K562 (cell line): Measurements from ENCODE around the gene OPCML. TPM values are rescaled to one million over a fixed set of nuclear protein-coding genes. Genes with fewer than 3 reads are reported as not detected.

Source experiments
- ELF4 ChIP-seq: fragments of 450-650 bp; formaldehyde crosslinking; IDR thresholded peaks from 2 replicates; pipeline ENCODE4 v1.4.0; 2022; ENCODE audit warnings: missing genetic modification characterization
- LCOR ChIP-seq: sonication (generic); formaldehyde crosslinking; IDR thresholded peaks from 2 replicates; pipeline ENCODE4 v1.8.0; 2022; ENCODE audit warnings: mild to moderate bottlenecking, missing genetic modification reagents
- MCM3 ChIP-seq: fragments of 450-650 bp; IDR thresholded peaks from 2 replicates; pipeline ENCODE4 v1.6.1; 2016
- NR4A1 ChIP-seq, 2 experiments: fragments of 250-450 bp in 1 of 2; fragments of 450-650 bp in 1 of 2; sonication (Bioruptor Pico) in 1 of 2; IDR thresholded peaks; 2 replicates each; pipeline versions ENCODE4 v1.4.0 to v1.6.1; 2016 to 2020; ENCODE audit warnings: mild to moderate bottlenecking in 2 of 2, missing compliant biosample characterization in 1 of 2, missing genetic modification characterization in 1 of 2, moderate library complexity in 1 of 2
- TEAD1 ChIP-seq, 2 experiments: fragments of 450-650 bp in 1 of 2; sonication (generic) in 1 of 2; formaldehyde crosslinking; IDR thresholded peaks; 2 replicates each; pipeline versions ENCODE4 v1.4.0 to v1.8.0; 2020 to 2022; ENCODE audit warnings: mild to moderate bottlenecking in 2 of 2, missing genetic modification reagents in 1 of 2
- YBX1 ChIP-seq: fragments of 450-650 bp; IDR thresholded peaks from 2 replicates; pipeline ENCODE4 v1.7.1; 2016; ENCODE audit warnings: mild to moderate bottlenecking
- polyA plus RNA-seq, 8 experiments: library from polyadenylated mRNA; depleted of rRNA in 4 of 8; stranded (reverse) in 5 of 8; unstranded in 3 of 8; fragments of >200 nt; fragmentation: Nextera tagmentation in 2 of 8; fragmentation: Illumina TruSeq in 1 of 8; extraction: Ambion mirVana in 2 of 8; extraction: Trizol in 1 of 8; gene quantifications; 2 replicates each; pipeline versions ENCODE4 v1.2.1 to v1.2.3, GENCODE V29; 2011 to 2014; ENCODE audit warnings: inconsistent platforms in 1 of 8, missing spikeins in 1 of 8
- total RNA-seq, 7 experiments: library from RNA; depleted of rRNA in 6 of 7; stranded (reverse); fragments of >200 nt in 6 of 7; fragmentation: Illumina TruSeq in 2 of 7; extraction: Trizol in 2 of 7; gene quantifications; 2 replicates each; pipeline versions ENCODE4 v1.2.1 to v1.2.3, GENCODE V29; 2011 to 2021; ENCODE audit warnings: low replicate concordance in 1 of 7
- TF ChIP-seq, protein P1 (sequence below): sonication (generic); formaldehyde crosslinking; IDR thresholded peaks from 2 replicates; pipeline ENCODE4 v1.8.1; 2023; ENCODE audit warnings: missing genetic modification reagents, mild to moderate bottlenecking, borderline replicate concordance
- TF ChIP-seq, protein P2 (sequence below): sonication (generic); formaldehyde crosslinking; IDR thresholded peaks from 2 replicates; pipeline ENCODE4 v1.8.1; 2023; ENCODE audit warnings: mild to moderate bottlenecking, missing genetic modification reagents
- TF ChIP-seq, protein P3 (sequence below), 2 experiments: fragments of 450-650 bp; IDR thresholded peaks; 2 replicates each; pipeline ENCODE4 v1.6.1; 2016; ENCODE audit warnings: mild to moderate bottlenecking in 2 of 2, borderline replicate concordance in 1 of 2, low read depth in 1 of 2, moderate library complexity in 1 of 2

The OPCML gene
- total and polyA plus RNA-seq, 9 of the 15 experiments (the other 6 are each of a cell fraction or from before 2014, with no cell fraction given), result not detected

DNA sequence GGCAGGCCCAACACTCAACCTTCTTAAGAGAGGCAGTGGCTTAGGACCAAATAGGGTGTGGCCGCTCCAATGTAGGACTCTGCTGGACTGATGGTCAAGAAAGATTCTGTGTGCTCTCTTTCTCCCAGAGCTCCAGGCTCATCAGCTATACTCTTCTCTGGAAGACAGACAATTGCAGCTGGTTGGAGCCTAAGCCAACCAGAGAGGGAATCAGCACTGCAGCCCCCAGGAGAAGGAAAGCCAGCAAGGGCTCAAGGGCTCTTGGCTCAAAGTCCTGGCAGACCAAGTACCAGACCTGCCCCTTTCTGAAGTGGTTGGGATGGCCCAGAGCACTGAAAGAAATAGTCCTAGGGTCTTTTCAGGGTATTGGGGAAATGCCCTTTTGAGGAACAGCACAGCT, 1084.5 kb downstream of the OPCML start (continued):
- TF ChIP-seq, protein P1, sequence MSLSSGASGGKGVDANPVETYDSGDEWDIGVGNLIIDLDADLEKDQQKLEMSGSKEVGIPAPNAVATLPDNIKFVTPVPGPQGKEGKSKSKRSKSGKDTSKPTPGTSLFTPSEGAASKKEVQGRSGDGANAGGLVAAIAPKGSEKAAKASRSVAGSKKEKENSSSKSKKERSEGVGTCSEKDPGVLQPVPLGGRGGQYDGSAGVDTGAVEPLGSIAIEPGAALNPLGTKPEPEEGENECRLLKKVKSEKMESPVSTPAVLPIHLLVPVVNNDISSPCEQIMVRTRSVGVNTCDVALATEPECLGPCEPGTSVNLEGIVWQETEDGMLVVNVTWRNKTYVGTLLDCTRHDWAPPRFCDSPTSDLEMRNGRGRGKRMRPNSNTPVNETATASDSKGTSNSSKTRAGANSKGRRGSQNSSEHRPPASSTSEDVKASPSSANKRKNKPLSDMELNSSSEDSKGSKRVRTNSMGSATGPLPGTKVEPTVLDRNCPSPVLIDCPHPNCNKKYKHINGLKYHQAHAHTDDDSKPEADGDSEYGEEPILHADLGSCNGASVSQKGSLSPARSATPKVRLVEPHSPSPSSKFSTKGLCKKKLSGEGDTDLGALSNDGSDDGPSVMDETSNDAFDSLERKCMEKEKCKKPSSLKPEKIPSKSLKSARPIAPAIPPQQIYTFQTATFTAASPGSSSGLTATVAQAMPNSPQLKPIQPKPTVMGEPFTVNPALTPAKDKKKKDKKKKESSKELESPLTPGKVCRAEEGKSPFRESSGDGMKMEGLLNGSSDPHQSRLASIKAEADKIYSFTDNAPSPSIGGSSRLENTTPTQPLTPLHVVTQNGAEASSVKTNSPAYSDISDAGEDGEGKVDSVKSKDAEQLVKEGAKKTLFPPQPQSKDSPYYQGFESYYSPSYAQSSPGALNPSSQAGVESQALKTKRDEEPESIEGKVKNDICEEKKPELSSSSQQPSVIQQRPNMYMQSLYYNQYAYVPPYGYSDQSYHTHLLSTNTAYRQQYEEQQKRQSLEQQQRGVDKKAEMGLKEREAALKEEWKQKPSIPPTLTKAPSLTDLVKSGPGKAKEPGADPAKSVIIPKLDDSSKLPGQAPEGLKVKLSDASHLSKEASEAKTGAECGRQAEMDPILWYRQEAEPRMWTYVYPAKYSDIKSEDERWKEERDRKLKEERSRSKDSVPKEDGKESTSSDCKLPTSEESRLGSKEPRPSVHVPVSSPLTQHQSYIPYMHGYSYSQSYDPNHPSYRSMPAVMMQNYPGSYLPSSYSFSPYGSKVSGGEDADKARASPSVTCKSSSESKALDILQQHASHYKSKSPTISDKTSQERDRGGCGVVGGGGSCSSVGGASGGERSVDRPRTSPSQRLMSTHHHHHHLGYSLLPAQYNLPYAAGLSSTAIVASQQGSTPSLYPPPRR (CRISPR knock-in tag), result no peak
- TF ChIP-seq NR4A1 (CRISPR knock-in tag; IDR thresholded peaks at IDR 0.05) (no peak), NR4A1 (tag; IDR thresholded peaks at IDR 0.05) (no peak), MCM3 (no peak), YBX1 (no peak), LCOR (CRISPR knock-in tag) (no peak), ELF4 (CRISPR knock-in tag) (no peak), TEAD1 (CRISPR knock-in tag; IDR thresholded peaks at IDR 0.05) (no peak)
- TF ChIP-seq, protein P2, sequence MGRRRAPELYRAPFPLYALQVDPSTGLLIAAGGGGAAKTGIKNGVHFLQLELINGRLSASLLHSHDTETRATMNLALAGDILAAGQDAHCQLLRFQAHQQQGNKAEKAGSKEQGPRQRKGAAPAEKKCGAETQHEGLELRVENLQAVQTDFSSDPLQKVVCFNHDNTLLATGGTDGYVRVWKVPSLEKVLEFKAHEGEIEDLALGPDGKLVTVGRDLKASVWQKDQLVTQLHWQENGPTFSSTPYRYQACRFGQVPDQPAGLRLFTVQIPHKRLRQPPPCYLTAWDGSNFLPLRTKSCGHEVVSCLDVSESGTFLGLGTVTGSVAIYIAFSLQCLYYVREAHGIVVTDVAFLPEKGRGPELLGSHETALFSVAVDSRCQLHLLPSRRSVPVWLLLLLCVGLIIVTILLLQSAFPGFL (CRISPR knock-in tag), result no peak
- TF ChIP-seq, protein P3, sequence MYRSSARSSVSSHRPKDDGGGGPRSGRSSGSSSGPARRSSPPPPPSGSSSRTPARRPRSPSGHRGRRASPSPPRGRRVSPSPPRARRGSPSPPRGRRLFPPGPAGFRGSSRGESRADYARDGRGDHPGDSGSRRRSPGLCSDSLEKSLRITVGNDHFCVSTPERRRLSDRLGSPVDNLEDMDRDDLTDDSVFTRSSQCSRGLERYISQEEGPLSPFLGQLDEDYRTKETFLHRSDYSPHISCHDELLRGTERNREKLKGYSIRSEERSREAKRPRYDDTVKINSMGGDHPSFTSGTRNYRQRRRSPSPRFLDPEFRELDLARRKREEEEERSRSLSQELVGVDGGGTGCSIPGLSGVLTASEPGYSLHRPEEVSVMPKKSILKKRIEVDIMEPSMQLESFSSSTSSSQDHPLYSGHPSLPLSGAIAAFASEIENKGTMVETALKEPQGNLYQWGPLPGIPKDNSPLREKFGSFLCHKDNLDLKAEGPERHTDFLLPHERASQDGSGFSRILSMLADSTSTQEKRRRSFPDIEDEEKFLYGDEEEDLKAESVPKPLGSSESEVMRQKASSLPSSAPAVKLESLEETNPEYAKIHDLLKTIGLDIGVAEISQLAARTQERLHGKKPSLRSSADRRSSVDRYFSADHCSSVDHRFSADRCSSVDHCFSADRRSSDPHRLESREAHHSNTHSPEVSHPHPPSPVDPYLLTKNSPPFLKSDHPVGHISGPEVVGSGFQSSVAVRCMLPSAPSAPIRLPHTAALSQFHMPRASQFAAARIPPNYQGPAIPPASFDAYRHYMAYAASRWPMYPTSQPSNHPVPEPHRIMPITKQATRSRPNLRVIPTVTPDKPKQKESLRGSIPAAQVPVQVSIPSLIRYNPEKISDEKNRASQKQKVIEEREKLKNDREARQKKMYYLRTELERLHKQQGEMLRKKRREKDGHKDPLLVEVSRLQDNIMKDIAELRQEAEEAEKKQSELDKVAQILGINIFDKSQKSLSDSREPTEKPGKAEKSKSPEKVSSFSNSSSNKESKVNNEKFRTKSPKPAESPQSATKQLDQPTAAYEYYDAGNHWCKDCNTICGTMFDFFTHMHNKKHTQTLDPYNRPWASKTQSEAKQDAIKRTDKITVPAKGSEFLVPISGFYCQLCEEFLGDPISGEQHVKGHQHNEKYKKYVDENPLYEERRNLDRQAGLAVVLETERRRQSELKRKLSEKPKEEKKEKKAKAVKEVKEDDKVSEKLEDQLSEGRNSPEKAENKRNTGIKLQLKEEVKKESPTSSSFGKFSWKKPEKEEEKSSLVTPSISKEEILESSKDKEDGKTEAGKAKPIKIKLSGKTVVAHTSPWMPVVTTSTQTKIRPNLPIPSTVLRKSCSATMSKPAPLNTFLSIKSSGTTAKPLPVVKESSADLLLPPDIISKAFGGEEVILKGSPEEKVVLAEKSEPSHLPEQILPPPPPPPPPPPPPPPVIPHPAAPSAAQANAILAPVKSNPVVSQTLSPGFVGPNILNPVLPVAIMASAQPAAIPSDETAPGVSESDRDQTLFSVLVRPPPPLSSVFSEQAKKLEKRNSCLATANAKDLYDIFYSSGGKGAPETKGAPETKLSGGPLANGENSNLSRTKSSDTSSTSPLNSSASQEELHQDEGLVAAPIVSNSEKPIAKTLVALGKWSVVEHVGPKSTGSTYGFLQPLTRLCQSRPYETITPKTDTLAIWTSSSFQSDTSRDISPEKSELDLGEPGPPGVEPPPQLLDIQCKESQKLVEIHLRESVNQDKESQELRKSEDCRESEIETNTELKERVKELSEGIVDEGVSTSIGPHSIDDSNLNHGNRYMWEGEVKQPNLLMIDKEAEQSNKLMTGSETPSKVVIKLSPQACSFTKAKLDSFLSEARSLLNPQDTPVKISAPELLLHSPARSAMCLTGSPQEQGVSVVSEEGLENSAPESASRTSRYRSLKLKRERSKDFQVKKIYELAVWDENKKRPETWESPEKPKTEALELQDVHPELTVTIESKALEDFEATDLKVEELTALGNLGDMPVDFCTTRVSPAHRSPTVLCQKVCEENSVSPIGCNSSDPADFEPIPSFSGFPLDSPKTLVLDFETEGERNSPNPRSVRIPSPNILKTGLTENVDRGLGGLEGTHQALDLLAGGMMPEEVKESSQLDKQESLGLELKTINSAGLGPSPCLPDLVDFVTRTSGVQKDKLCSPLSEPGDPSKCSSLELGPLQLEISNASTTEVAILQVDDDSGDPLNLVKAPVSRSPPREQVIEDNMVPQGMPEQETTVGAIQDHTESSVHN (IDR thresholded peaks at IDR 0.05; ENCODE audit: borderline replicate concordance in 1 of 2, low read depth in 1 of 2), result no peak
